H1 (cell line): Measurements from ENCODE around the gene ACACA. TPM values are rescaled to one million over a fixed set of nuclear protein-coding genes. Genes with fewer than 3 reads are reported as not detected.

Experiments used
- CTCF ChIP-seq, 3 experiments: IDR thresholded peaks; 1 replicate in 2 of 3; 2 replicates in 1 of 3; pipeline versions ENCODE4 v1.5.1 to v1.6.1; 2011; ENCODE audit warnings: low read length in 3 of 3, mild to moderate bottlenecking in 3 of 3, inconsistent platforms in 2 of 3, low read depth in 1 of 3, moderate library complexity in 1 of 3; ENCODE audit not compliant: insufficient read depth in 1 of 3; ENCODE audit errors: control extremely low read depth in 1 of 3
- polyA plus RNA-seq, 7 experiments: library from polyadenylated mRNA; depleted of rRNA in 3 of 7; stranded (reverse) in 5 of 7; unstranded in 2 of 7; fragments of >200 nt in 5 of 7; fragments of 200-250 nt in 2 of 7; gene quantifications; 1 replicate in 5 of 7; 2 replicates in 1 of 7; 4 replicates in 1 of 7; pipeline versions ENCODE4 v1.2.1 to v1.2.3, GENCODE V29; 2011 to 2013; ENCODE audit warnings: missing spikeins in 2 of 7, mixed read lengths in 2 of 7
- total RNA-seq: library from RNA; stranded (reverse); fragmentation: NEBNext Ultra II Directional; extraction: Animal tissue kit (Norgen Biotek cat#: 25700); gene quantifications from 2 replicates; pipeline ENCODE4 v1.2.1, GENCODE V29; 2021

The ACACA gene
- total and polyA plus RNA-seq, 2 of the 8 experiments (the other 6 are each of a cell fraction or from before 2014, with no cell fraction given): 74.0 to 160 TPM

GRCh38 chr17:37086948-37087347, 319.7 kb downstream of the ACACA start (continued):
- no peak for TF ChIP-seq CTCF (IDR thresholded peaks at IDR 0.05; ENCODE audit: control extremely low read depth in 1 of 3, insufficient read depth in 1 of 3, low read depth in 1 of 3, low read length in 3 of 3)
- TF ChIP-seq, all 59 proteins: peak for 0
